ENCODE measurements around the gene PSMD2.
"Not testable (repeated sequence)": the region's sequence is repeated elsewhere in the genome, so short reads cannot be mapped to it uniquely, and the experiment has no call there.

Gene PSMD2

GRCh38 chr3:184337399-184337714 lies 38.3 kb downstream of the PSMD2 start, which contains the start of gene FAM131A:
Gene FAM131A, plus strand, starts transcription at chr3:184337600. Its CDS starts 31 bp downstream, at chr3:184337631.
- H3K9me3 ChIP-seq: no peaks in the 10 kb centered on the region
- peak within 1 kb of the TSS; percentile 77 for H3K4me3 ChIP-seq
- peak within 1 kb of the TSS; percentile 82 for H3K9ac ChIP-seq
- peak within 1 kb of the TSS; percentile 96 for H3K4me2 ChIP-seq
- H3K27ac ChIP-seq: peak within 1 kb of the TSS; percentile 64
- H3K36me3 ChIP-seq: peaks cover 42% of the 10 kb centered on the region
- peaks cover 52% of the 10 kb centered on the region for H3K4me1 ChIP-seq
- no peak for TF ChIP-seq Cebpa-rat (IDR thresholded peaks at IDR 0.05)
- H4K20me1 ChIP-seq: peaks cover 87% of the 10 kb centered on the region
- no peaks in the 10 kb centered on the region; the same call in 1 of the 2 replicates for H3K27me3 ChIP-seq

DNA sequence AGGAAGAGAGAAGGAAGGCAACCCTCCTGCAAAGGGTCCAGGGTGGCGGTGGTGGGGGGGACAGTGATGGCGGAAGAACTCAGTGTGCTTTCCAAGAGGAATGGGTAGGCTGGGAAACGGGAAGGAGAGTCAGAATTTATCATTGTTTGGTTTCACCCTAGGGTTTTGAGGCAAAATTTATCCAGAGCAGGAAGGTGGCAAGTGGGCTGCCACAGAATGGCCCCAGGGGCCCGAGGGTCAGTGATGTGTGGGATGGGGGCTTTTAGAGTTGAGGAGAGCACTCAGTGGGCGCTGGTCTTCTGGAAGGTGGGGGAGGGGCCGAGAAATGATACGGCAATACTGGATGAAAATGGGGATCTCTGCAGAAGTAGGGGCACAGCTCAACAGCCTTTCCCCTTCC lies 38.9 kb downstream of the PSMD2 start:
- H3K4me1 ChIP-seq: peaks cover 52% of the 10 kb centered on the region
- peaks cover 42% of the 10 kb centered on the region for H3K36me3 ChIP-seq
- H3K27me3 ChIP-seq: no peaks in the 10 kb centered on the region; the same call in 1 of the 2 replicates
- peak overlapping the region; percentile 49 for H3K4me3 ChIP-seq
- H4K20me1 ChIP-seq: peaks cover 81% of the 10 kb centered on the region
- no peak overlapping the region for H3K27ac ChIP-seq
- no peak for TF ChIP-seq Cebpa-rat (IDR thresholded peaks at IDR 0.05)
- peak overlapping the region; percentile 96 for H3K4me2 ChIP-seq
- no peaks in the 10 kb centered on the region for H3K9me3 ChIP-seq
- H3K9ac ChIP-seq: peak overlapping the region; percentile 39; the same call in 1 of the 2 replicates

DNA sequence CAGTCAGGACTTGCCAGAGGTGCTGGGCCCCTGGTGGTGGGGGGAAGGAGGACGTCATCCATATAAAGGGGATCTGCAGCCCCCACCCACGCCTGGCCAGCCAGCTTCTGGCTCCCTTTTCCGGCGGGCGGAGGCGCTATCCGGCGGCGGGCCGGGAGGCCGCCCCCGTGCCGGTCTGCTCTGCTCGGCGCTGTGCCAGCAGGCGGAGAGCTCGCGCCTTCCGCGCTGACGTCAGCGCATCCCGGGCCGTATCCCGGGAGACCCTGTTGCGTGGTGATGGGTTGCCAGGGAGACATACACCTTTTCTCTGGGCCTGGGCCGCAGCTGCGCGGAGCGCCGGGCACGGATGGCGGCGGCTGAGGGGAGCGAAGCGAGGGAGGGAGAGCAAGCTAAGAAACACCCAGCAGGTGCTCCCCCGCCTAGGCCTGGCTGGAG lies 39.5 kb downstream of the PSMD2 start:
- peak overlapping the region; percentile 96 for H3K4me2 ChIP-seq
- no peaks in the 10 kb centered on the region for H3K9me3 ChIP-seq
- no peak overlapping the region for H3K27ac ChIP-seq
- H4K20me1 ChIP-seq: peaks cover 76% of the 10 kb centered on the region
- peak overlapping the region; percentile 39; the same call in 1 of the 2 replicates for H3K9ac ChIP-seq
- peaks cover 52% of the 10 kb centered on the region for H3K4me1 ChIP-seq
- no peaks in the 10 kb centered on the region; the same call in 1 of the 2 replicates for H3K27me3 ChIP-seq
- TF ChIP-seq Cebpa-rat (IDR thresholded peaks at IDR 0.05): no peak
- peaks cover 42% of the 10 kb centered on the region for H3K36me3 ChIP-seq
- H3K4me3 ChIP-seq: peak overlapping the region; percentile 49

GRCh38 chr3:184339001-184339400 lies 40.0 kb downstream of the PSMD2 start:
- Histone ChIP-seq H3K27me3 (no peaks in the 10 kb centered on the region; the same call in 1 of the 2 replicates), H3K4me2 (peak overlapping the region; percentile 96), H3K4me3 (peak overlapping the region; percentile 49), H3K4me1 (peaks cover 52% of the 10 kb centered on the region), H3K9me3 (no peaks in the 10 kb centered on the region), H3K36me3 (peaks cover 40% of the 10 kb centered on the region), H3K9ac (peak overlapping the region; percentile 39; the same call in 1 of the 2 replicates), H3K27ac (no peak overlapping the region), H4K20me1 (peaks cover 71% of the 10 kb centered on the region)
- TF ChIP-seq Cebpa-rat (IDR thresholded peaks at IDR 0.05): no peak

DNA sequence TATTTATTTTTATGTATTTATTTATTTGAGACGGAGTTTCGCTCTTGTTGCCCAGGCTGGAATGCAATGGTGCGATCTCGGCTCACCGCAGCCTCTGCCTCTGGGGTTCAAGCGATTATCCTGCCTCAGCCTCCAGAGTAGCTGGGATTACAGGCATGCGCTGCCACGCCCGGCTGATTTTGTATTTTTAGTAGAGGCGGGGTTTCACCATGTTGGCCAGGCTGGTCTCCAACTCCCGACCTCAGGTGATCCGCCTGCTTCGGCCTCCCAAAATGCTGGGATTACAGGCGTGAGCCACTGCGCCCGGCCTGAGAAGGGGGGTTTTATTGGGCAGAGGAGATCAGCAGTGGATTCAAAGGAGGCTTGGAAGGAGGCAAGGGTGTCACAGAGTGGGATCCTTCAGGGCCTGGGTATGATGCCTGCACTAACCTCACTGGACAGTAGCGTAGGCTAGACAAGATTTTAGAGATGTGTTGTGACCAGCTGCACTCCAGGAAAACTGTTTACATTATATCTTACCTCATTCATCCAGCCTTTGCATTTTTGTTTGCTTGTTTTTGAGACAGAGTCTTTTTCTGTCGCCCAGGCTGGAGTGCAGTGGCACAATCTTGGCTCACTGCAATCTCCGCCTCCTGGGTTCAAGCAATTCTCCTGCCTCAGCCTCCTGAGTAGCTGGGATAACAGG lies 40.6 kb downstream of the PSMD2 start:
- not testable (repeated sequence) for H3K27me3 ChIP-seq, H3K27ac ChIP-seq, H3K4me3 ChIP-seq, H3K9me3 ChIP-seq
- Histone ChIP-seq H4K20me1 (peaks cover 65% of the 10 kb centered on the region), H3K36me3 (peaks cover 40% of the 10 kb centered on the region), H3K9ac (peak overlapping the region; percentile 39; the same call in 1 of the 2 replicates), H3K4me2 (peak overlapping the region; percentile 96), H3K4me1 (peaks cover 52% of the 10 kb centered on the region)

GRCh38 chr3:184341925-184342324 lies 42.9 kb downstream of the PSMD2 start:
- Histone ChIP-seq H3K4me1 (peaks cover 44% of the 10 kb centered on the region), H3K9me3 (no peaks in the 10 kb centered on the region), H3K9ac (no peak overlapping the region), H3K27me3 (no peaks in the 10 kb centered on the region; the same call in 1 of the 2 replicates), H4K20me1 (peaks cover 54% of the 10 kb centered on the region), H3K4me2 (no peak overlapping the region), H3K4me3 (no peak overlapping the region), H3K36me3 (peaks cover 46% of the 10 kb centered on the region), H3K27ac (no peak overlapping the region)
- TF ChIP-seq Cebpa-rat (IDR thresholded peaks at IDR 0.05): no peak

GRCh38 chr3:184343200-184343876 lies 44.3 kb downstream of the PSMD2 start:
- Histone ChIP-seq H3K9ac (no peak overlapping the region), H3K9me3 (no peaks in the 10 kb centered on the region), H3K27me3 (no peaks in the 10 kb centered on the region; the same call in 1 of the 2 replicates), H3K27ac (no peak overlapping the region), H3K4me3 (no peak overlapping the region), H3K4me2 (no peak overlapping the region), H3K36me3 (peaks cover 54% of the 10 kb centered on the region), H4K20me1 (peaks cover 40% of the 10 kb centered on the region), H3K4me1 (peaks cover 29% of the 10 kb centered on the region)
- no peak for TF ChIP-seq Cebpa-rat (IDR thresholded peaks at IDR 0.05)

GRCh38 chr3:184344579-184345316 lies 45.7 kb downstream of the PSMD2 start:
- H4K20me1 ChIP-seq: peaks cover 26% of the 10 kb centered on the region
- no peak overlapping the region for H3K9ac ChIP-seq
- H3K4me1 ChIP-seq: peaks cover 15% of the 10 kb centered on the region
- H3K4me3 ChIP-seq: no peak overlapping the region
- no peak overlapping the region for H3K27ac ChIP-seq
- no peaks in the 10 kb centered on the region for H3K27me3 ChIP-seq
- no peaks in the 10 kb centered on the region for H3K9me3 ChIP-seq
- peaks cover 58% of the 10 kb centered on the region for H3K36me3 ChIP-seq
- no peak overlapping the region for H3K4me2 ChIP-seq
- no peak for TF ChIP-seq Cebpa-rat (IDR thresholded peaks at IDR 0.05)

DNA sequence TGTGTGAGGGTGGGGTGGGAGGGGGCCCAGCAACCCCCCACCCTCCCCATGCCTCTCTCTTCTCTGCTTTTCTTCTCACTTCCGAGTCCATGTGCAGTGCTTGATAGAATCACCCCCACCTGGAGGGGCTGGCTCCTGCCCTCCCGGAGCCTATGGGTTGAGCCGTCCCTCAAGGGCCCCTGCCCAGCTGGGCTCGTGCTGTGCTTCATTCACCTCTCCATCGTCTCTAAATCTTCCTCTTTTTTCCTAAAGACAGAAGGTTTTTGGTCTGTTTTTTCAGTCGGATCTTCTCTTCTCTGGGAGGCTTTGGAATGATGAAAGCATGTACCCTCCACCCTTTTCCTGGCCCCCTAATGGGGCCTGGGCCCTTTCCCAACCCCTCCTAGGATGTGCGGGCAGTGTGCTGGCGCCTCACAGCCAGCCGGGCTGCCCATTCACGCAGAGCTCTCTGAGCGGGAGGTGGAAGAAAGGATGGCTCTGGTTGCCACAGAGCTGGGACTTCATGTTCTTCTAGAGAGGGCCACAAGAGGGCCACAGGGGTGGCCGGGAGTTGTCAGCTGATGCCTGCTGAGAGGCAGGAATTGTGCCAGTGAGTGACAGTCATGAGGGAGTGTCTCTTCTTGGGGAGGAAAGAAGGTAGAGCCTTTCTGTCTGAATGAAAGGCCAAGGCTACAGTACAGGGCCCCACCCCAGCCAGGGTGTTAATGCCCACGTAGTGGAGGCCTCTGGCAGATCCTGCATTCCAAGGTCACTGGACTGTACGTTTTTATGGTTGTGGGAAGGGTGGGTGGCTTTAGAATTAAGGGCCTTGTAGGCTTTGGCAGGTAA lies 46.5 kb downstream of the PSMD2 start:
- H3K4me1 ChIP-seq: peaks cover 12% of the 10 kb centered on the region; the same call in 1 of the 2 replicates
- no peak overlapping the region for H3K27ac ChIP-seq

More for the DNA sequence above, 46.5 kb downstream of the PSMD2 start:
- Histone ChIP-seq H3K36me3 (peaks cover 63% of the 10 kb centered on the region), H3K4me2 (peak overlapping the region; percentile 7; the same call in 1 of the 2 replicates), H4K20me1 (peaks cover 20% of the 10 kb centered on the region), H3K9ac (0 out of 2 replicates have a peak overlapping the region, but pooled peaks have one; percentile 10), H3K4me3 (no peak overlapping the region), H3K9me3 (no peaks in the 10 kb centered on the region), H3K27me3 (no peaks in the 10 kb centered on the region)
- TF ChIP-seq Cebpa-rat (IDR thresholded peaks at IDR 0.05): no peak

Measured in BLaER1 (cell line).